K562 (cell line): Measurements from ENCODE around the gene KLHDC7B.

Source experiments
- ADNP ChIP-seq: fragments of 200-800 bp; sonication (Bioruptor generic); IDR thresholded peaks from 2 replicates; pipeline ENCODE4 v1.6.1; 2016; ENCODE audit warnings: missing genetic modification characterization, missing compliant biosample characterization
- CBFB ChIP-seq: sonication (generic); formaldehyde crosslinking; IDR thresholded peaks from 2 replicates; pipeline ENCODE4 v1.4.0; 2020; ENCODE audit warnings: mild to moderate bottlenecking, missing genetic modification reagents
- CEBPZ ChIP-seq: fragments of 150-350 bp; IDR thresholded peaks from 2 replicates; pipeline ENCODE4 v1.6.1; 2014; ENCODE audit warnings: low read depth, mild to moderate bottlenecking, low read length, borderline replicate concordance
- CTCF ChIP-seq, 3 experiments: IDR thresholded peaks in 2 of 3; conservative IDR thresholded peaks in 1 of 3; 2 replicates each; pipeline ENCODE4 v1.5.1; 2011 to 2012; ENCODE audit warnings: low read length in 3 of 3, mild to moderate bottlenecking in 3 of 3, control low read depth in 2 of 3, improper control_type of control experiment in 1 of 3, inconsistent platforms in 1 of 3, low read depth in 1 of 3, mixed read lengths in 1 of 3, moderate library complexity in 1 of 3; ENCODE audit not compliant: insufficient read depth in 2 of 3
- ELK1 ChIP-seq: sonication (generic); formaldehyde crosslinking; IDR thresholded peaks from 2 replicates; pipeline ENCODE4 v1.8.1; 2022; ENCODE audit warnings: missing genetic modification reagents
- EZH2 ChIP-seq: IDR thresholded peaks from 2 replicates; pipeline ENCODE4 v1.6.1; 2012; ENCODE audit warnings: low read depth, mild to moderate bottlenecking, inconsistent platforms, low read length, borderline replicate concordance
- FOS ChIP-seq: IDR thresholded peaks from 3 replicates; pipeline ENCODE4 v1.6.1; 2011; ENCODE audit not compliant: insufficient read length; ENCODE audit errors: extremely low read depth
- RNF219 ChIP-seq: fragments of 250-450 bp; sonication (Bioruptor Pico); IDR thresholded peaks from 2 replicates; pipeline ENCODE4 v1.5.0; 2022; ENCODE audit warnings: mild to moderate bottlenecking
- ZBTB7A ChIP-seq: IDR thresholded peaks from 2 replicates; pipeline ENCODE4 v1.6.1; 2011; ENCODE audit warnings: low read depth, mild to moderate bottlenecking, low read length, moderate library complexity, borderline replicate concordance; ENCODE audit not compliant: control insufficient read depth

- TF ChIP-seq ZBTB7A (no peak), CEBPZ (no peak), EZH2 (no peak), FOS (no peak), ELK1 (no peak), CTCF (IDR thresholded peaks at IDR 0.05 in 2 of 3, conservative IDR thresholded peaks at IDR 0.05 in 1 of 3; ENCODE audit: insufficient read depth in 2 of 3, low read depth in 1 of 3, low read length in 3 of 3) (no peak), RNF219 (CRISPR knock-in tag) (no peak), CBFB (CRISPR knock-in tag) (no peak), ADNP (no peak)
Observed at GRCh38 chr22:50500452-50500851, 45.2 kb upstream of the KLHDC7B start.
